CD4-positive, alpha-beta T cell treated with Interleukin-4 for 4 hours (primary cell): ENCODE measurements around the gene PARP9.

Experiments used
- DNase-seq: peaks from one replicate; pipeline ENCODE4 v3.0.0-alpha.2; 2020

Gene PARP9

DNA sequence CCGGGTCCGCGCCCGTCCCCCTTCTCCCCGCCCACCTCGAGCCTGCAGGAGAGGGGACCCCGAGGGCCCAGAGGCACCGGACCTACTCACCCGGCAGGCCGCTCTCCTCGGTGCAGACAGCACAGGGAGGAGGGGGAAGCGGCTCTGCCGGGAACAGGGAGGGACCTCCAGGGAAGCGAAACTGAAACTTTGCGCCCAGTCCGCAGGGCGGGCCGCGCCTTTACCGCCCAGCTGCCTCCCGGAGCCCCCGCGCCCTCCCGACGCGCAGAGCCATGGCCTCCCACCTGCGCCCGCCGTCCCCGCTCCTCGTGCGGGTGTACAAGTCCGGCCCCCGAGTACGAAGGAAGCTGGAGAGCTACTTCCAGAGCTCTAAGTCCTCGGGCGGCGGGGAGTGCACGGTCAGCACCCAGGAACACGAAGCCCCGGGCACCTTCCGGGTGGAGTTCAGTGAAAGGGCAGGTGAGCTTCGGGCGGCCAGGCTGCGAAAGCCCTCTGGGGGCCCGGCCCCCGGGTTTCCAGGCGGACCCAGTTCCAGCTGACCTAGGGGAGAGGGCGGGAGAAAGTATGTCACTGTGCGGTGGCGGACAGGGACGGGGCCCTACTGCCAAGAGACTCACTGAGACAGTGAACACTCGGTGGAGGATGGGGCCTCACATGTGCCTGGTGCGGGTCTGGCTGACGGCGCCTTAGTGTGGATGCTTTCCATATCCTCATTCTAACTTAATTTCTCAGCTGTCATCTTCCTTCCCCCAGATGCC lies at the start of gene PARP9, which contains the start of gene DTX3L:
Gene PARP9 (minus strand): TSS at position 146 of the 758 bp plus-strand sequence. CDS start 4,680 bp downstream, outside the sequence.
Gene DTX3L (plus strand): TSS at position 184 of the 758 bp plus-strand sequence. CDS start 89 bp downstream, at position 273.
- peak; percentile 77 for DNase-seq

DNA sequence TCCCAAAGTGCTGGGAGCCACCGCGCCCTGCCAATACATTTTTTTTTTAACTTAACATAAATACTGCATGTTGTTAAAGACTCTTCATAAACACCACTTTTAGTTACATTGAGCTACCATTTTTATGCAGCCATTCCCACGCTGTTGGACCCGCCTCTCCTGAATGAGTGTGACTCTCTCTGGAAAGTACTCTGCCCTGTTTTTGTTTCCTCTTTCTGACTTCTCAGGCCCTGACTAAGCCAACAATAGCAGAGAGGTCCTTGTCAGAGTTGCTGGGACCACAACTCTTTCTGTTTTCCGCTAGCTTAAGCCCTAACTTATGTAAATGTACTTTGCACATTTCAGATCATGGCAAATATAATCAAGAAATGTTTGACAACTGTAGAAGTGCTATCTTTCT lies 48.6 kb upstream of the PARP9 start:
- DNase-seq = no peak

DNA sequence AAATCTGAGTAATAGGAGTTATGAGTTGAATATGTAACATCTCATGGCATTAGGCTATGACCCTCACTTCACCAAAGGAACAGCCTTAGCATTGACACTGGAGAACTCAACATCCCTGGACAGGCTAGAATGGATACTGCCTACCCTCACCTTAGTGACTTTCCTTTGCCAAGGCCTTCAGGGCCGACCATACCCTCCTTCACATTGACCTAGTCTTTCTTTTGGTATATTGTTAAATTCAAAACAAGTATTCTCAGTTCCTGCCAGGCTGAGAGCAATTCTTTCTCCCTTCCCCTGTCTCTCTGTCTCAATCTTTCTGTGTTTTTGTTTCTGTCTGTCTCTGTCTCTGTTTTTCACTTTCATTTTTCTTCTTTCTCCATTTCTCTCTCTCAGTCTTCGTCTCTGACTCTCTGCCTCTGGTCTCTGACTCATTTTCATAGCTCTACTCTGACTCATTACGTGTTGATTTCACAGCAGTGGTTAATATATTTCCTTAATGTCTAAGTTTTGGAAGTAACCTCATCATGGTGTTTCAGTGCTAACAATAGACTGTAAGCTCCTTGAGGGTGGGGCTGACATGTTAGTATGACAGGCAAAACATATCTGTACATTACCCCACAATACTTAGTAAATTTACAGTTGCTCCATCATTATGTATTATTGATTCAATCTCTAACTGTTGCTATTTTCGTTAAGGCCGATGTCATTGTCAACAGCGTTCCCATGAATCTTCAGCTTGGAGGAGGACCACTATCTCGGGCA lies 45.9 kb upstream of the PARP9 start:
- peak; percentile 67 for DNase-seq

DNA sequence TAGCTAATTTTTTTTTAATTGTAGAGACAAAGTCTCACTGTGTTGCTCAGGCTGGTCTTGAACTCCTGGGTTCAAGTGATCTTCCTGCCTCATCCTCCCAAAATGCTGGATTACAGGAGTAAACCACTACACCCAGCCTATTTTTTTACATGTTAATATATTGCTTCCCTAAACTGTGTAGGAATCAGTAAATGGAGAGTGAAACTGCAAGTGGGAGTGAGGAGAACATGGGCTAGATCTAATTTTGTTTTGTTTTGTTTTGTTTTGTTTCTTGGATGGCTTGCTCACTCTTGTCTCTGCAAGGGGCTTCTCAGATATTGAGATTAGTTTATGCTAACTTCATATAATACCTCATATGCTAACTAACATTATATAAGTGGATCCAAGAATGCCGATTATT lies 44.8 kb upstream of the PARP9 start:
- DNase-seq = no peak

GRCh38 chr3:122606330-122606729 lies 42.2 kb upstream of the PARP9 start:
- DNase-seq = no peak

DNA sequence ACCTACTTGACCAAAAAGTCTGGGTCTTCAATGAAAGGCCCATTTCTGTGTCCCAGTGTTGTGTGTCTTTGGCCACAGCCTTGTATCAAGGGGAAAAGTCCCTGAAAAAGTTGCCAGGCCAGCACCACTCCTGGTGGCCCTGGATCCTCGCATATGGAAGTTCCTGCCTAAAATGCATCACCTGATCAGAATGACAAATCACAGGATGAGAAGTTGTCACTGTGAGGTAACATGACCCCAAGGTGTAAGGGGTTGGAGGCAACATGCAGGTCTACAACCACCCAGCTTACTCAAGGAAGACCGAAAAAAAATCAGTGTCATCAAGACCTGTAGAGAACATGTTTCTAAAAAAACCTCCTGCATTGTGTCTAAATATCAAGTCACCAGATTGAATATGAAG lies 39.0 kb upstream of the PARP9 start:
- no peak for DNase-seq

DNA sequence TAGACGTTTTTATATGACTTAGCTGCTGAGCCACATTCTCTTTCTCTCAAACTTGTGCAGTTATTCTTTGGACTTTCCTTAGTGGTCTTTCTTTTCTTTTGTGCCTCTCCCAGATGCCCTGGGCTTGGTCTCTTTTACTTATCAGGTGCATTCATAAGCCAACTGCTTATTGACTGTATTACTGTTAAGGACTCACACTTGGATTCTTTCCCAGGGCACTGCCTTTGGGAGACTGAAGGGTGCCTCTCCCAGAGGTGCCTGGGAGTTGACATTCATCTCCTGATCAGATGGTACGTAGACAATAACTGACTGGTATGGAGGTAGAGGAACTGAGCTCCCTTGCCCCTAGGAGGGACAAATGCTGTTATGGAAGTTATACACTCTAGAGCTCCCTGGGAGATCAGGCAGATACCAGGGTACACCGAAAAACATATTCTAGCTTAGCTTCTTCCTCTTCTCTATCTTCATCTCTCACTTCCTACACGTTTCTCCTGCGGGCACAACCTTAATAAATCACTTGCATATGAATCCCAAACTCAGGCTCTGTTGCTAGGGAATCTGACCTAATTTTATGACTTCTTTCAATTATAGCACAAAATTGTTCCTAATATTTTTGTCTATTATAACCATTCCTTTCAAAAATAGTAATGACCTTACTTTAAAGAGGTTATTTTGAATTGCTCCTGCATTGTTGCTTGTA lies 38.1 kb upstream of the PARP9 start:
- no peak for DNase-seq

- no peak for DNase-seq
Measured at GRCh38 chr3:122598556-122598955, 34.5 kb upstream of the PARP9 start.

DNA sequence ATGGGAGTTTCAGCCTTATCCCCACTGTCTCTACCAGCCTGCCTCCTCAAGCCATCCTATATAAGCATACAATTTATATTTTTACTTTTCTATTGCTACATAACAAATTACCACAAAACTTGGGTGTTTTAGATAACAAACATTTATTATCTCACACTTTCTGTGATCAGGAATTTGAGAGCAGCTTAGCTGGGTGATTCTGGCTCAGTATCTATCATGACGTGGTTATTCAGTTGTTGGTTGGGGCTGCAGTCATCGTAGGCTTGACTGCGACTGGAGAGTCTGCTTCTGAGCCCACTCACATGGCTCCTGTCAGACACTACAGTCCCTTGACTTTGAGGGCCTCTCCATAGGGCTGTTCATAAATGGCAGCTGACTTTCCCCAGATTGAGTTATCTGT lies 34.1 kb upstream of the PARP9 start:
- DNase-seq = no peak

DNA sequence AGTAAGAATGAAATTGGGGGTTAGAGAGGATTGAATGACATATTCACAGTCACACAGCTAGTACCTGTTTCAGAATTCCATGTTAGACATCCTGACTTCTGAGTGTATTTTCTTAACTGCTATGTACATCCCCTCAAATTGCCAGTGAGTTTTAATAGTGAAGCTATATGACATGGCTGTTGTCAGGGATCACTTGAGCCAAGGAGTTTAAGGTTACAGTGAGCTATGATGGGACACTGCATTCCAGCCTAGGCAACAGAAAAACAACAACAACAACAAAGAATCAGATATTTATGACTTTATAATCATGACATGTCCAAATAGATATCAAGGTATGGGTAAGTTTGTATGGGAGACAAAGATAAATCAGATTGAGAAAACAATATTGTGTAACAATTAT lies 29.9 kb upstream of the PARP9 start:
- no peak for DNase-seq

- DNase-seq = no peak
Measured at GRCh38 chr3:122590610-122591009, 26.5 kb upstream of the PARP9 start.

DNA sequence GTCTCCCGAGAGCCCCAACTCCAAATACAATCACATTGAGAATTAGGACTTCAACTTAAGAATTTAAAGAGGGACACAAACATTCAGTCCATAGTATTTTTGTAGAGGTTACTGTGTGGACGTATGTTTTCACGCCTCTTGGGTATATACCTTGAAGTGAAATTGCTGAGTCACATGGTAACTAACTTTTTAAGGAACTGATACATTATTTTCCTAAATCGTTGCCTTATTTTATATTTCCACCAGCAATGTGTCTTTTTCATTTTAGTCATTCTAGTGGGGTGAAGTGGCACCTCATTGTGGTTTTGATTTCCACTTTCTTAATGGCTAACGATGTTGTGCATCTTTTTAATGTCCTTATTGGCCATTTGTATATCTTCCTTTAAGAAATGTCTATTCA lies 25.2 kb upstream of the PARP9 start:
- DNase-seq = no peak

DNA sequence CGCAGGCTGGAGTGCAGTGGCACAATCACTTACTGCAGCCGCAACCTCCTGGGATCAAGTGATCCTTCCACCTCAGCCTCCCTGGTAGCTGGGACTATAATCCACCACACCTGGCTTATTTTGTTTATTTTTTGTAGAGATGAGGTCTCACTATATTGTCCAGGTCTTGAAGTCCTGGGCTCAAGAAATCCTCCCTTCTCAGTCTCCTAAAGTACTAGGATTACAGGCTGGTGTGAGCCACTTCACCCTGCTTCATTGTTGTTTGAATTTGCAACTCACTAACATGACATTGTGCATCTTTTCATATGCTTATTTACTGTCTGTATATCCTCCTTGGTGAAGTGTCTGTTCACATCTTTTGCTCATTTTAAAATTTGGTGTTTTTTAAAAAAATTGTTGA lies 23.5 kb upstream of the PARP9 start:
- DNase-seq = no peak

DNA sequence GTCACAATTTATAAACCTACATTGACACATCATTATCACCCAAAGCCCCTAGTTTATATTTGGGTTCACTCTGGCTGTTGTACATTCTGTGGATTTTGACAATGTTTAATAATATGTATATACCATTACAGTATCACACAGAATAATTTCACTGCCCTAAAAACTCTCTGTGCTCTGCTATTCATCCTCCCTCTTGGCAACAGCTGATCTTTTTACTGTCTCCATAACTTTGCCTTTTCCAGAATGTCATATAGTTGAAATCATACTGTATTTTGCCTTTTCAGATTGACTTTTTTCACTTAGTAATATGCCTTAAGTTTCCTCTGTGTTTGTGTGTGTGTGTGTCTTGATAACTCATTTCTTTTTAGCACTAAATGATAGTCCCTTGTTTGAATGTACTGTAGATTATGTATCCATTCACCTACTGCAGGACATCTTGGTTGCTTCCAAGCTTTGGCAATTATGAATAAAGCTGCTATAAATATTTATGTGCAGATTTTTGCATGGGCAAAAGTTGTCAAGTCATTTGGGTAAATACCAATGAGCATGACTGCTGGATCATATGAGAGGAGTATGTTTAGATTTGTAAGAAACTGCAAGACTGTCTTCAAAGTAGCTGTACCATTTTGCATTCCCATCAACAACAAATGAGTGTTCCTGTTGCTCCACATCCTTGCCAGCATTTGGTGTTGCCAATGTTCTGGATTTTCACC lies 22.8 kb upstream of the PARP9 start:
- no peak for DNase-seq

DNA sequence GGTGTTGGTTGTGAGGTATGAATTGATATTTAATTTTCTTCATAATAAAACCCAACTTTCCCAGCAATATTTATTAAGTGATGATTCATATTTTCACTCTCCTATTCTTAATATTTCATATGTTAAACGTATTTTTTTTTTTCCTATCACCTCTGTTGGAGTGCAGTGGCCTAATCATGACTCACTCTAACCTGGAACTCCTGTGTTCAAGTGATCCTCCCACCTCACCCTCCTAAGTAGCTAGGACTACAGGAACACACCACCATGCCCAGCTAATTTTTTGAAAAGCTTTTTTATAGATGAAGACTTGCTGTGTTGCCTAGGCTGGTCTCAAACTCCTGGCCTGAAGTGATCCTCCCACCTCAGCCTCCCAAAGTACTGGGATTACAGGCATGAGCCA lies 22.0 kb upstream of the PARP9 start:
- peak; percentile 17 for DNase-seq

- no peak for DNase-seq
Measured at GRCh38 chr3:122582390-122582789, 18.3 kb upstream of the PARP9 start.

- no peak for DNase-seq
Measured at GRCh38 chr3:122581622-122582021, 17.5 kb upstream of the PARP9 start.

- DNase-seq = no peak
Measured at GRCh38 chr3:122580470-122580869, 16.4 kb upstream of the PARP9 start.

DNA sequence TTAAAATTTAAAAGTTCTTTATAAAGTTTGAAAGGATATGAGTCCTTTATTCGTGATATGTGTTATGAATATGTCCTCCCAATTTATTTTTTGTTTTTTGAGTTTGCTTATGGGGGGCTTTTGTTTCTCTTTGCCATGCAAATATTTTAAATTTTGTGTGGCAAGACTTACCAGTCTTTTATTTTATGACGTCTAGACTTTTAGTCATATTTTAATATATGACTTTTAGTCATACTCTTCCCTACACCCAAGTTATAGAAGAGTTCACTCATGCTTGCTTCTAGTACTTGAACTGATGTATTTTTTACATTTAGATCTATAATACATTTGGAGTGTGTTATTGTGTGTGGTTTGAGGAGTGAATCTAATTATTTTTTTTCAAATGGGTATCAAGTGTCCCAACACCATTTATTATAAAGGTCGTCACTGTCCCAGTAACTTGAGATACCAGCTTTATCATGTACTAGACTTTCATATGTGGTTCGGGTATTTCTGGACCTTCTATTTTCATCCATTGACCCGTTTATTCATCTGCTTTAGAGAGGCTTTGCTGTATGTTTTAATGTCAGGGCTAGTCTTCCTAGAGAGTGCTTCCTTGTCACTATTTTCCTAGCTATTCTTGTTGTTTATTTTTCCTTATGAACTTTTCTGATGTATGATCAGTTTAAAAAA lies 14.1 kb upstream of the PARP9 start:
- peak; percentile 13 for DNase-seq

GRCh38 chr3:122577409-122578031 lies 13.4 kb upstream of the PARP9 start, which contains the start of gene PARP15:
Gene PARP15 (plus strand): TSS chr3:122577650. CDS start chr3:122577668, 18 bp downstream.
- peak; percentile 58 for DNase-seq

DNA sequence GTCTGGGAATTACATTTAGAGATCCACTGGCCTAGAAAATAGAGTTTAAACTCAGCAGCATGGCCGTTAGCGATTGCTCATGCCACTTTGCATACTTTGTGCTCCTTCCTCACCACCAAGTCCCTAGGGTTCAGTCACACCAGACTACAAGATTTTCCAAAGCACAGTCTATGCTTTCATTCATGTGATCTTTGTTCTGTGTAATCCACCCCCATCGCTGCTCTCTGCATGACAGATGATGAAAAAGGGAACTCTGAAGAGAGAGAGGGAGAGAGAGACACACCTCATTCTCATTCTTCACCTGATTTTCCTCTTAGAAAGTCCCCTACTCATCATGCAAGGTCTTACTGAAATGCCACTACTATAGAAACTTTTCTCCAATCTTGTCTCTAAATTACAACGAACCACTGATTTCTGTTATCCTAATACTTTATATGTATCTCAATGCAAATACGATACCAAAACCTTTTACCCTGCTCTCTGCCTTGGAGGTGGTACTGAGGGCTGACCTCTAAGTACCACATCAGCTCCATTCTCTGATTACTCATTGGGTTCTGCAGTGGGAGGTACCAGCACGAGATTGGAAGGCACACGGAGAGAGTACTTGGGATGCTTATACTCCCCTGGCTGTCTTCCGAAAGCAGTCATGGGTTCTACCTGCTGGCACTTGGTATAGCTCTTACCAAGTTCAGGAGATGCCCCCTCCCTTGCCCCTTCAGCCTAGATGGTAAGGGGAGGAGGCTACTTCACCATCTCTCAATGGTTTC lies 12.3 kb upstream of the PARP9 start:
- peak; percentile 19 for DNase-seq
